Astrocyte of the spinal cord (primary cell): ENCODE data around the gene SHROOM3.

ENCODE experiments used
- DNase-seq: peaks from one replicate; pipeline ENCODE4 v3.0.0; 2011; ENCODE audit warnings: low read depth, low spot score
- H3K4me3 ChIP-seq: 2 replicates; pipeline ENCODE4 v1.5.1; 2011; ENCODE audit warnings: low read depth, mild to moderate bottlenecking, low read length, moderate library complexity
- CTCF ChIP-seq: IDR thresholded peaks from 2 replicates; pipeline ENCODE4 v1.5.1; 2012; ENCODE audit warnings: low read depth, mild to moderate bottlenecking, low read length, inconsistent platforms
- in situ Hi-C: cut with HindIII; loops from 2 replicates; pipeline ENCODE4 v1.10.0; 2017; ENCODE audit warnings: low sequenced_read_pairs

SHROOM3 gene

GRCh38 chr4:76546759-76547742 lies 112.0 kb downstream of the SHROOM3 start:
- no peak for TF ChIP-seq CTCF
- DNase-seq, result peak; percentile 91
- in situ Hi-C loops, result no loop called here
- no peak overlapping the region for H3K4me3 ChIP-seq

GRCh38 chr4:76548704-76549103 lies 113.7 kb downstream of the SHROOM3 start:
- no peak overlapping the region for H3K4me3 ChIP-seq
- in situ Hi-C loops, result no loop called here
- no peak for TF ChIP-seq CTCF
- DNase-seq, result no peak

- H3K4me3 ChIP-seq, result no peak overlapping the region
- TF ChIP-seq CTCF, result no peak
- in situ Hi-C loops, result no loop called here
- DNase-seq, result no peak
These were observed 114.7 kb downstream of the SHROOM3 start for GRCh38 chr4:76549765-76550164.

- in situ Hi-C loops, result no loop called here
- TF ChIP-seq CTCF, result no peak
- peak; percentile 42 for DNase-seq
These were observed 116.1 kb downstream of the SHROOM3 start for GRCh38 chr4:76550966-76551780.

GRCh38 chr4:76554630-76555029 lies 119.6 kb downstream of the SHROOM3 start:
- in situ Hi-C loops, result no loop called here
- DNase-seq, result peak; percentile 84

More at GRCh38 chr4:76550966-76551780, 116.1 kb downstream of the SHROOM3 start:
- H3K4me3 ChIP-seq, result no peak overlapping the region

More at GRCh38 chr4:76554630-76555029, 119.6 kb downstream of the SHROOM3 start:
- H3K4me3 ChIP-seq, result no peak overlapping the region
- TF ChIP-seq CTCF, result no peak
